ENCODE measurements around the gene TRIM36. TPM values are rescaled to one million over a fixed set of nuclear protein-coding genes. Genes with fewer than 3 reads are reported as not detected.

The TRIM36 gene
- total and polyA plus RNA-seq, 10 of the 15 experiments (the other 5 are each of a cell fraction or from before 2014, with no cell fraction given): 0.01 to 0.09 (median 0.07) TPM; not detected in 6

DNA sequence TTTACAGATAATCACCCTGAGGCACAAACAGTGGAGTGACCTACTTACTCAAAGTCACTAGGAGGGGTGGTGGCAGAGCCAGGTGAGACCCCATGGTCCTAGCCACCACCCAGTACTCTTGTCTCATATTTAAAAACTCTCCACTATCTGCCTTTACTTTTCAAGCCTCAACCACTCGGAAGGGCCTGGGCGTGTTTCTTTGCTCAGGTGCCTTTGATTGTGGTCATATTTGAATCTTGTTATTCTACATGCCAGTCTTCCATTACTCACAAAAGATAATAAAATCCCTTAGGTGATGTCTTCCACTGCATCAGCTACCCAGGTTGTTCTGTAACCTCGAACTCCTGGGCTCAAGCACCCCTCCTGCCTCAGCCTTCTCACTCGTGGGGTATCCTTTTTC, 20.7 kb upstream of the TRIM36 start:
- ChIA-PET POLR2A (no interaction called here), CTCF (interaction anchor here (1.1 kb wide), 1 partner anchor 9 kb away, joined by 3 read pairs; no protein-coding TSS in a partner anchor), RAD21 (ENCODE audit: unreplicated experiment) (interaction anchor here (1.6 kb wide), 1 partner anchor 45 kb away, joined by 4 read pairs; no protein-coding TSS in a partner anchor), SMC1A (ENCODE audit: uncharacterized antibody, unreplicated experiment) (interaction anchor here (0.7 to 1.1 kb wide), 2 partner anchors 23 to 50 kb away, joined by 3 read pairs; no protein-coding TSS in a partner anchor)
- 29% methylated on average over 4 of the region's 4 CpGs for WGBS (ENCODE audit: insufficient coverage, insufficient replicate concordance, low lambda C conversion rate, missing lambda C conversion rate)
- Histone ChIP-seq H2AFZ (ENCODE audit: control insufficient read depth, low read depth, low read length) (no peak overlapping the region), H3K27ac (ENCODE audit: control insufficient read depth, insufficient read depth) (no peak overlapping the region), H3K9ac (ENCODE audit: control insufficient read depth, insufficient read depth, low read length) (no peak overlapping the region), H3K27me3 (replicated peaks in 1 of 2; ENCODE audit: control insufficient read depth in 2 of 2, insufficient read depth in 2 of 2, low read length in 1 of 2) (no peaks in the 10 kb centered on the region), H3K9me3 (replicated peaks; ENCODE audit: control insufficient read depth, insufficient read depth, low read length) (no peaks in the 10 kb centered on the region), H3K79me2 (ENCODE audit: control insufficient read depth, insufficient read depth, low read length) (no peaks in the 10 kb centered on the region), H4K20me1 (ENCODE audit: control insufficient read depth, insufficient read depth) (no peaks in the 10 kb centered on the region), H3K36me3 (ENCODE audit: control insufficient read depth in 2 of 2, insufficient read depth in 2 of 2, low read length in 1 of 2) (no peaks in the 10 kb centered on the region), H3K4me2 (ENCODE audit: control insufficient read depth, insufficient read depth) (no peak overlapping the region), H3K4me1 (ENCODE audit: control insufficient read depth, insufficient read depth, low read length) (no peaks in the 10 kb centered on the region), H3K4me3 (no peak overlapping the region)
- FAIRE-seq (no peak), ATAC-seq (no peak), DNase-seq (ENCODE audit: low read depth, low spot score) (no peak)
- intact Hi-C loops (cut with micrococcal nuclease; ENCODE audit: unreplicated experiment) (no loop called here), in situ Hi-C loops (cut with MboI) (no loop called here)
- no TSS peak for BruUV-seq (replicated peaks)
- TF ChIP-seq MEF2B (IDR thresholded peaks at IDR 0.05; ENCODE audit: partially characterized antibody, poor library complexity, severe bottlenecking) (no peak), RB1 (IDR thresholded peaks at IDR 0.05; ENCODE audit: borderline replicate concordance) (no peak), ASH2L (IDR thresholded peaks at IDR 0.05; ENCODE audit: borderline replicate concordance, low read depth) (no peak), ZNF274 (IDR thresholded peaks at IDR 0.05; ENCODE audit: insufficient read depth, insufficient read length) (no peak)
- TF ChIP-seq, protein P1, sequence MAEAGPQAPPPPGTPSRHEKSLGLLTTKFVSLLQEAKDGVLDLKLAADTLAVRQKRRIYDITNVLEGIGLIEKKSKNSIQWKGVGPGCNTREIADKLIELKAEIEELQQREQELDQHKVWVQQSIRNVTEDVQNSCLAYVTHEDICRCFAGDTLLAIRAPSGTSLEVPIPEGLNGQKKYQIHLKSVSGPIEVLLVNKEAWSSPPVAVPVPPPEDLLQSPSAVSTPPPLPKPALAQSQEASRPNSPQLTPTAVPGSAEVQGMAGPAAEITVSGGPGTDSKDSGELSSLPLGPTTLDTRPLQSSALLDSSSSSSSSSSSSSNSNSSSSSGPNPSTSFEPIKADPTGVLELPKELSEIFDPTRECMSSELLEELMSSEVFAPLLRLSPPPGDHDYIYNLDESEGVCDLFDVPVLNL (IDR thresholded peaks at IDR 0.05; ENCODE audit: low read depth, low read length): no peak
- TF ChIP-seq, protein P2, sequence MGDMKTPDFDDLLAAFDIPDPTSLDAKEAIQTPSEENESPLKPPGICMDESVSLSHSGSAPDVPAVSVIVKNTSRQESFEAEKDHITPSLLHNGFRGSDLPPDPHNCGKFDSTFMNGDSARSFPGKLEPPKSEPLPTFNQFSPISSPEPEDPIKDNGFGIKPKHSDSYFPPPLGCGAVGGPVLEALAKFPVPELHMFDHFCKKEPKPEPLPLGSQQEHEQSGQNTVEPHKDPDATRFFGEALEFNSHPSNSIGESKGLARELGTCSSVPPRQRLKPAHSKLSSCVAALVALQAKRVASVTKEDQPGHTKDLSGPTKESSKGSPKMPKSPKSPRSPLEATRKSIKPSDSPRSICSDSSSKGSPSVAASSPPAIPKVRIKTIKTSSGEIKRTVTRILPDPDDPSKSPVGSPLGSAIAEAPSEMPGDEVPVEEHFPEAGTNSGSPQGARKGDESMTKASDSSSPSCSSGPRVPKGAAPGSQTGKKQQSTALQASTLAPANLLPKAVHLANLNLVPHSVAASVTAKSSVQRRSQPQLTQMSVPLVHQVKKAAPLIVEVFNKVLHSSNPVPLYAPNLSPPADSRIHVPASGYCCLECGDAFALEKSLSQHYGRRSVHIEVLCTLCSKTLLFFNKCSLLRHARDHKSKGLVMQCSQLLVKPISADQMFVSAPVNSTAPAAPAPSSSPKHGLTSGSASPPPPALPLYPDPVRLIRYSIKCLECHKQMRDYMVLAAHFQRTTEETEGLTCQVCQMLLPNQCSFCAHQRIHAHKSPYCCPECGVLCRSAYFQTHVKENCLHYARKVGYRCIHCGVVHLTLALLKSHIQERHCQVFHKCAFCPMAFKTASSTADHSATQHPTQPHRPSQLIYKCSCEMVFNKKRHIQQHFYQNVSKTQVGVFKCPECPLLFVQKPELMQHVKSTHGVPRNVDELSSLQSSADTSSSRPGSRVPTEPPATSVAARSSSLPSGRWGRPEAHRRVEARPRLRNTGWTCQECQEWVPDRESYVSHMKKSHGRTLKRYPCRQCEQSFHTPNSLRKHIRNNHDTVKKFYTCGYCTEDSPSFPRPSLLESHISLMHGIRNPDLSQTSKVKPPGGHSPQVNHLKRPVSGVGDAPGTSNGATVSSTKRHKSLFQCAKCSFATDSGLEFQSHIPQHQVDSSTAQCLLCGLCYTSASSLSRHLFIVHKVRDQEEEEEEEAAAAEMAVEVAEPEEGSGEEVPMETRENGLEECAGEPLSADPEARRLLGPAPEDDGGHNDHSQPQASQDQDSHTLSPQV (IDR thresholded peaks at IDR 0.05): no peak
- TF ChIP-seq, protein P3, sequence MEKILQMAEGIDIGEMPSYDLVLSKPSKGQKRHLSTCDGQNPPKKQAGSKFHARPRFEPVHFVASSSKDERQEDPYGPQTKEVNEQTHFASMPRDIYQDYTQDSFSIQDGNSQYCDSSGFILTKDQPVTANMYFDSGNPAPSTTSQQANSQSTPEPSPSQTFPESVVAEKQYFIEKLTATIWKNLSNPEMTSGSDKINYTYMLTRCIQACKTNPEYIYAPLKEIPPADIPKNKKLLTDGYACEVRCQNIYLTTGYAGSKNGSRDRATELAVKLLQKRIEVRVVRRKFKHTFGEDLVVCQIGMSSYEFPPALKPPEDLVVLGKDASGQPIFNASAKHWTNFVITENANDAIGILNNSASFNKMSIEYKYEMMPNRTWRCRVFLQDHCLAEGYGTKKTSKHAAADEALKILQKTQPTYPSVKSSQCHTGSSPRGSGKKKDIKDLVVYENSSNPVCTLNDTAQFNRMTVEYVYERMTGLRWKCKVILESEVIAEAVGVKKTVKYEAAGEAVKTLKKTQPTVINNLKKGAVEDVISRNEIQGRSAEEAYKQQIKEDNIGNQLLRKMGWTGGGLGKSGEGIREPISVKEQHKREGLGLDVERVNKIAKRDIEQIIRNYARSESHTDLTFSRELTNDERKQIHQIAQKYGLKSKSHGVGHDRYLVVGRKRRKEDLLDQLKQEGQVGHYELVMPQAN (conservative IDR thresholded peaks at IDR 0.05): no peak
- TF ChIP-seq, protein P4, sequence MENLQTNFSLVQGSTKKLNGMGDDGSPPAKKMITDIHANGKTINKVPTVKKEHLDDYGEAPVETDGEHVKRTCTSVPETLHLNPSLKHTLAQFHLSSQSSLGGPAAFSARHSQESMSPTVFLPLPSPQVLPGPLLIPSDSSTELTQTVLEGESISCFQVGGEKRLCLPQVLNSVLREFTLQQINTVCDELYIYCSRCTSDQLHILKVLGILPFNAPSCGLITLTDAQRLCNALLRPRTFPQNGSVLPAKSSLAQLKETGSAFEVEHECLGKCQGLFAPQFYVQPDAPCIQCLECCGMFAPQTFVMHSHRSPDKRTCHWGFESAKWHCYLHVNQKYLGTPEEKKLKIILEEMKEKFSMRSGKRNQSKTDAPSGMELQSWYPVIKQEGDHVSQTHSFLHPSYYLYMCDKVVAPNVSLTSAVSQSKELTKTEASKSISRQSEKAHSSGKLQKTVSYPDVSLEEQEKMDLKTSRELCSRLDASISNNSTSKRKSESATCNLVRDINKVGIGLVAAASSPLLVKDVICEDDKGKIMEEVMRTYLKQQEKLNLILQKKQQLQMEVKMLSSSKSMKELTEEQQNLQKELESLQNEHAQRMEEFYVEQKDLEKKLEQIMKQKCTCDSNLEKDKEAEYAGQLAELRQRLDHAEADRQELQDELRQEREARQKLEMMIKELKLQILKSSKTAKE (IDR thresholded peaks at IDR 0.05; ENCODE audit: low read depth, poor library complexity, severe bottlenecking): no peak
- TF ChIP-seq, protein P5, sequence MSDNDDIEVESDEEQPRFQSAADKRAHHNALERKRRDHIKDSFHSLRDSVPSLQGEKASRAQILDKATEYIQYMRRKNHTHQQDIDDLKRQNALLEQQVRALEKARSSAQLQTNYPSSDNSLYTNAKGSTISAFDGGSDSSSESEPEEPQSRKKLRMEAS (IDR thresholded peaks at IDR 0.05; ENCODE audit: low read depth, low read length): no peak

Data from GM12878 (cell line).